CD14-positive monocyte (primary cell): ENCODE results near the gene WHRN. TPM values are rescaled to one million over a fixed set of nuclear protein-coding genes. Genes with fewer than 3 reads are reported as not detected.

Source experiments
- DNase-seq, 3 donors: peaks; one replicate each; pipeline ENCODE4 v3.0.0-alpha.2; 2011 to 2022
- H2AFZ ChIP-seq: 2 replicates; pipeline ENCODE4 v1.6.0; 2012; ENCODE audit warnings: mild to moderate bottlenecking, low read depth, low read length, inconsistent platforms; ENCODE audit not compliant: insufficient read depth, poor library complexity, severe bottlenecking
- H3K27ac ChIP-seq, 2 donors: 1 replicate in 1 of 2; 2 replicates in 1 of 2; pipeline ENCODE4 v1.5.1; 2012 to 2013; ENCODE audit warnings: low read length in 2 of 2, control low read depth in 1 of 2, inconsistent platforms in 1 of 2, low read depth in 1 of 2, mild to moderate bottlenecking in 1 of 2
- H3K27me3 ChIP-seq, 2 donors: one replicate each; pipeline versions ENCODE4 v1.6.0 to v1.6.1; 2011 to 2013; ENCODE audit warnings: low read length in 2 of 2; ENCODE audit not compliant: control insufficient read depth in 2 of 2, insufficient read depth in 2 of 2
- H3K36me3 ChIP-seq, 2 donors: replicated peaks in 1 of 2; 1 replicate in 1 of 2; 2 replicates in 1 of 2; pipeline versions ENCODE4 v1.5.1 to v1.6.1; 2012 to 2013; ENCODE audit warnings: low read length in 2 of 2, control low read depth in 1 of 2, inconsistent platforms in 1 of 2, mild to moderate bottlenecking in 1 of 2; ENCODE audit not compliant: insufficient read depth in 2 of 2, control insufficient read depth in 1 of 2
- H3K4me1 ChIP-seq, 2 donors: 1 replicate in 1 of 2; 2 replicates in 1 of 2; pipeline versions ENCODE4 v1.5.1 to v1.6.1; 2012 to 2013; ENCODE audit warnings: low read length in 2 of 2, control low read depth in 1 of 2, inconsistent platforms in 1 of 2, mild to moderate bottlenecking in 1 of 2, moderate library complexity in 1 of 2; ENCODE audit not compliant: insufficient read depth in 2 of 2, control insufficient read depth in 1 of 2
- H3K4me2 ChIP-seq: replicated peaks from 2 replicates; pipeline ENCODE3; 2012; ENCODE audit warnings: low read length, moderate library complexity, mild to moderate bottlenecking; ENCODE audit not compliant: poor library complexity, severe bottlenecking; ENCODE audit errors: extremely low read depth
- H3K4me3 ChIP-seq, 3 experiments: fragments of 200-600 bp in 1 of 3; sonication (generic) in 1 of 3; replicated peaks in 1 of 3; 1 replicate in 2 of 3; 2 replicates in 1 of 3; pipeline ENCODE4 v1.5.1; 2011 to 2013; ENCODE audit warnings: low read length in 3 of 3, mild to moderate bottlenecking in 3 of 3, control low read depth in 2 of 3, low read depth in 2 of 3, inconsistent platforms in 1 of 3, moderate library complexity in 1 of 3
- H3K79me2 ChIP-seq: 2 replicates; pipeline ENCODE4 v1.6.0; 2012; ENCODE audit warnings: mild to moderate bottlenecking, control low read depth, inconsistent platforms, low read length, moderate library complexity; ENCODE audit not compliant: insufficient read depth
- H3K9ac ChIP-seq: 2 replicates; pipeline ENCODE4 v1.6.0; 2017; ENCODE audit warnings: low read length, mild to moderate bottlenecking; ENCODE audit not compliant: insufficient read depth, poor library complexity, severe bottlenecking
- H3K9me3 ChIP-seq, 2 donors: replicated peaks in 1 of 2; 1 replicate in 1 of 2; 2 replicates in 1 of 2; pipeline versions ENCODE4 v1.5.1 to v1.6.1; 2012 to 2013; ENCODE audit warnings: low read length in 2 of 2, control low read depth in 1 of 2; ENCODE audit not compliant: control insufficient read depth in 1 of 2, insufficient read depth in 1 of 2
- H4K20me1 ChIP-seq: 2 replicates; pipeline ENCODE4 v1.6.0; 2012; ENCODE audit warnings: mild to moderate bottlenecking, low read length, control low read depth, moderate library complexity; ENCODE audit not compliant: insufficient read depth
- H3K27ac Mint-ChIP-seq, 7 donors: one replicate each; pipeline ENCODE4 v1.8.0; 2020; ENCODE audit warnings: mild to moderate bottlenecking in 7 of 7, mixed read lengths in 7 of 7, moderate library complexity in 6 of 7, inconsistent platforms in 2 of 7
- H3K27me3 Mint-ChIP-seq, 3 donors: one replicate each; pipeline ENCODE4 v1.8.0; 2021 to 2022; ENCODE audit warnings: low read depth in 3 of 3, mild to moderate bottlenecking in 3 of 3, mixed read lengths in 3 of 3, moderate library complexity in 3 of 3, inconsistent platforms in 1 of 3
- H3K36me3 Mint-ChIP-seq, 2 donors: one replicate each; pipeline ENCODE4 v1.8.0; 2020; ENCODE audit warnings: mixed read lengths in 2 of 2, inconsistent platforms in 1 of 2, mild to moderate bottlenecking in 1 of 2
- H3K4me1 Mint-ChIP-seq: one replicate; pipeline ENCODE4 v1.8.0; 2020; ENCODE audit warnings: mild to moderate bottlenecking, mixed read lengths
- H3K4me3 Mint-ChIP-seq, 2 donors: one replicate each; pipeline ENCODE4 v1.8.0; 2020; ENCODE audit warnings: mild to moderate bottlenecking in 2 of 2, mixed read lengths in 2 of 2, moderate library complexity in 1 of 2
- H3K9me3 Mint-ChIP-seq, 7 donors: one replicate each; pipeline ENCODE4 v1.8.0; 2020 to 2022; ENCODE audit warnings: mixed read lengths in 7 of 7, mild to moderate bottlenecking in 6 of 7, moderate library complexity in 6 of 7, inconsistent platforms in 2 of 7
- WGBS: methylation state at CpG from one replicate; pipeline ENCODE4 v1.1.5; 2013; ENCODE audit warnings: missing lambda C conversion rate; ENCODE audit not compliant: insufficient coverage; 5-methylcytosine and 5-hydroxymethylcytosine counted together
- intact Hi-C, 2 donors: fragments of 100-400 bp; cut with micrococcal nuclease; formaldehyde crosslinking; loops; one replicate each; pipeline versions ENCODE4 v1.15.0 to v1.15.1; 2023
- polyA plus RNA-seq, 3 donors: library from polyadenylated mRNA; depleted of rRNA in 1 of 3; unstranded in 2 of 3; stranded (reverse) in 1 of 3; fragments of 300-500 nt in 2 of 3; fragments of >200 nt in 1 of 3; fragmentation: Illumina TruSeq in 2 of 3; gene quantifications; 1 replicate in 2 of 3; 2 replicates in 1 of 3; pipeline ENCODE4 v1.2.3, GENCODE V29; 2012 to 2021
- TF ChIP-seq, protein P1 (sequence below): fragments of 200-600 bp; IDR thresholded peaks from one replicate; pipeline ENCODE4 v1.8.0; 2022; ENCODE audit warnings: antibody characterized with exemption, mild to moderate bottlenecking

WHRN gene
- polyA plus RNA-seq, 3 donors, result 0.13 to 0.59 (median 0.30) TPM

DNA sequence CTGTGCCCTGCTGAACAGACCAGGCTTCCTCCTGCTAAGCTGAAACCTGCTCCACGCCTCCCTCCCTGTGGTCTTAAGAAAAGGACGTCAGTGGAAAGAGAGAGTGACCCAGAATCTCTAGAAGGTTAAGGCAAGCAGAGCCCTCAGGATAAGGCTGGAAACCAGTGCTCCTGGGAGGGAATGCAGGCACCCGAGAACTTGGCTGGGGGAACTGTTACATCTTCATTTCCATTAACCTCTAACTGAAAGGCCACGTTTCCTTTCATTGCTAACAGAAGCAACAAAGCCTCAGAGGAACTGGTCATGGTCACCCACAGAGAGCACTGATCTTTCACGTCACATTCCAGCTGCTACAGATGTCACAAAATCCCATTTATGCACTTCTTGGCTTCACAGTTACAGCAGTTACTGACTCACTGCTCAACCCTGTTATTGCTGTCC lies 91.4 kb downstream of the WHRN start:
- peaks cover 8 to 21% (median 16%) of the 10 kb centered on the region in 7 donors for H3K9me3 Mint-ChIP-seq
- H3K4me3 ChIP-seq, result no peak overlapping the region
- TF ChIP-seq, protein P1, sequence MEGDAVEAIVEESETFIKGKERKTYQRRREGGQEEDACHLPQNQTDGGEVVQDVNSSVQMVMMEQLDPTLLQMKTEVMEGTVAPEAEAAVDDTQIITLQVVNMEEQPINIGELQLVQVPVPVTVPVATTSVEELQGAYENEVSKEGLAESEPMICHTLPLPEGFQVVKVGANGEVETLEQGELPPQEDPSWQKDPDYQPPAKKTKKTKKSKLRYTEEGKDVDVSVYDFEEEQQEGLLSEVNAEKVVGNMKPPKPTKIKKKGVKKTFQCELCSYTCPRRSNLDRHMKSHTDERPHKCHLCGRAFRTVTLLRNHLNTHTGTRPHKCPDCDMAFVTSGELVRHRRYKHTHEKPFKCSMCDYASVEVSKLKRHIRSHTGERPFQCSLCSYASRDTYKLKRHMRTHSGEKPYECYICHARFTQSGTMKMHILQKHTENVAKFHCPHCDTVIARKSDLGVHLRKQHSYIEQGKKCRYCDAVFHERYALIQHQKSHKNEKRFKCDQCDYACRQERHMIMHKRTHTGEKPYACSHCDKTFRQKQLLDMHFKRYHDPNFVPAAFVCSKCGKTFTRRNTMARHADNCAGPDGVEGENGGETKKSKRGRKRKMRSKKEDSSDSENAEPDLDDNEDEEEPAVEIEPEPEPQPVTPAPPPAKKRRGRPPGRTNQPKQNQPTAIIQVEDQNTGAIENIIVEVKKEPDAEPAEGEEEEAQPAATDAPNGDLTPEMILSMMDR, result no peak
- peaks cover 14 to 17% of the 10 kb centered on the region in 2 donors for H3K9me3 ChIP-seq
- peak in 2 of 3 donors; percentile 25 to 44 for DNase-seq
- no peaks in the 10 kb centered on the region for H3K27me3 ChIP-seq
- no peaks in the 10 kb centered on the region for H3K36me3 ChIP-seq
- peaks cover 0 to 4% (median 2%) of the 10 kb centered on the region in 3 donors for H3K27me3 Mint-ChIP-seq
- H3K79me2 ChIP-seq, result no peaks in the 10 kb centered on the region
- H3K4me2 ChIP-seq, result no peak overlapping the region
- 24% methylated on average over 5 of the region's 5 CpGs for WGBS
- H3K36me3 Mint-ChIP-seq, result peaks cover 0 to 14% of the 10 kb centered on the region in 2 donors
- no peak overlapping the region for H3K9ac ChIP-seq
- intact Hi-C loops, result no loop called here
- peak overlapping the region; percentile 17 to 46 for H3K27ac ChIP-seq
- peaks cover 42% of the 10 kb centered on the region for H3K4me1 Mint-ChIP-seq
- no peak overlapping the region for H3K4me3 Mint-ChIP-seq
- no peaks in the 10 kb centered on the region for H4K20me1 ChIP-seq
- H3K4me1 ChIP-seq, result peaks cover 20 to 39% of the 10 kb centered on the region in 2 donors
- peak overlapping the region in 5 of 7 donors; percentile 16 to 71 (median 23) for H3K27ac Mint-ChIP-seq
- peak overlapping the region; percentile 52 for H2AFZ ChIP-seq

DNA sequence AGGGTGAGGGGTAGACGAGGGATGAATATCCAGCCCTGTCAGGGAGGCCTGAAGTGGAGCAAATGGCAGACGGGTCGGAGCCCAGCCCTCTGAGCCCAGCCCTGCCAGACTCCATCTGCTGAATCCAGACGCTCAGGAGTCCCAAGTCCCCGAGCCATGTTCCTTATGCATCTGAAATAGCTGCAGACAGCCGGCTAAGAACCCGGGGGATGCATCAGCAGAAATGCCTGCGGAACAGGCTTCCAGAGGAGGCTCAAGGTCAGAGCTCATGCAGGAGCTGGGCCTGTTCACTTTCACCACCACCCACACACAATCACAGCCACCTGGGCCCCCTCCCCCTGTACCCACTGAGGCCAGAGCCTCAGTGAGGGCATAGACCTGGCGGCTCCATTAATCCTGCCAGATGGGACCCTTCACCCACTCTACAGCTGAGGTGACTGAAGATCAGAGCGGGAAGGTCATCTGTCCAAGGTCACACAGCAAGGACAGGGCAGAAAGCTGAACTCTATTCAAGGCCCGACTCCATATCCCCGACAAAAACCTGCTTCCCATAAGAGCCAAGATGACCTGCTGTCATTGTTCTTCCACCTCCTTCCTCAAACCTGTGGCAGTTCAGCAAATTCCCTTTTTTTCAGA lies 93.1 kb downstream of the WHRN start:
- TF ChIP-seq, protein P1, result no peak
- peaks cover 0 to 4% (median 0%) of the 10 kb centered on the region in 3 donors for H3K27me3 Mint-ChIP-seq
- Histone ChIP-seq H3K4me3 (no peak overlapping the region), H3K27me3 (no peaks in the 10 kb centered on the region), H3K4me2 (no peak overlapping the region), H3K79me2 (no peaks in the 10 kb centered on the region), H2AFZ (no peak overlapping the region), H3K36me3 (no peaks in the 10 kb centered on the region), H3K27ac (no peak overlapping the region), H3K9ac (no peak overlapping the region), H3K9me3 (peaks cover 14 to 16% of the 10 kb centered on the region in 2 donors), H4K20me1 (no peaks in the 10 kb centered on the region), H3K4me1 (peaks cover 20 to 38% of the 10 kb centered on the region in 2 donors)
- H3K36me3 Mint-ChIP-seq, result peaks cover 0 to 14% of the 10 kb centered on the region in 2 donors
- no peak overlapping the region for H3K27ac Mint-ChIP-seq
- no peak for DNase-seq
- H3K9me3 Mint-ChIP-seq, result peaks cover 8 to 19% (median 16%) of the 10 kb centered on the region in 7 donors
- H3K4me3 Mint-ChIP-seq, result no peak overlapping the region
- intact Hi-C loops, result no loop called here
- WGBS, result 93% methylated on average over 9 of the region's 12 CpGs
- peaks cover 35% of the 10 kb centered on the region for H3K4me1 Mint-ChIP-seq
